CD4-positive, CD25-positive, alpha-beta regulatory T cell (primary cell): ENCODE data around the gene FSTL4. TPM values are rescaled to one million over a fixed set of nuclear protein-coding genes. Genes with fewer than 3 reads are reported as not detected.

Source experiments
- ATAC-seq, 2 donors: fragments of 150-1000 bp; cut with Tn5 transposase; one replicate each; pipeline ENCODE4 v1.10.0; 2021; ENCODE audit warnings: low read depth in 2 of 2, moderate number of reproducible peaks in 2 of 2, moderate library complexity in 1 of 2
- DNase-seq, 3 donors: peaks; one replicate each; pipeline versions ENCODE4 v3.0.0 to v3.0.0-alpha.2; 2012 to 2022; ENCODE audit warnings: mixed read lengths in 1 of 3
- H3K27ac ChIP-seq: one replicate; pipeline ENCODE4 v1.7.0; 2013; ENCODE audit warnings: mild to moderate bottlenecking, low read length; ENCODE audit not compliant: insufficient read depth, poor library complexity, severe bottlenecking
- H3K27me3 ChIP-seq: one replicate; pipeline ENCODE4 v1.7.0; 2013; ENCODE audit warnings: low read length; ENCODE audit not compliant: control insufficient read depth, insufficient read depth
- H3K36me3 ChIP-seq: one replicate; pipeline ENCODE4 v1.7.0; 2013; ENCODE audit warnings: mild to moderate bottlenecking, low read length, moderate library complexity; ENCODE audit not compliant: control insufficient read depth, insufficient read depth
- H3K4me1 ChIP-seq: 2 replicates; pipeline ENCODE4 v1.7.0; 2013; ENCODE audit warnings: mild to moderate bottlenecking, low read length; ENCODE audit not compliant: insufficient read depth, control insufficient read depth, poor library complexity, severe bottlenecking
- H3K4me3 ChIP-seq: one replicate; pipeline ENCODE4 v1.7.0; 2013; ENCODE audit warnings: low read depth, mild to moderate bottlenecking, low read length, moderate library complexity
- H3K9me3 ChIP-seq, 2 experiments: 1 replicate in 1 of 2; 2 replicates in 1 of 2; pipeline ENCODE4 v1.7.0; 2013; ENCODE audit warnings: low read length in 2 of 2, mild to moderate bottlenecking in 1 of 2, moderate library complexity in 1 of 2; ENCODE audit not compliant: control insufficient read depth in 2 of 2
- H3K27ac Mint-ChIP-seq, 3 donors: one replicate each; pipeline ENCODE4 v1.8.0; 2020 to 2022; ENCODE audit warnings: mild to moderate bottlenecking in 3 of 3, mixed read lengths in 3 of 3, moderate library complexity in 2 of 3
- H3K27me3 Mint-ChIP-seq: one replicate; pipeline ENCODE4 v1.8.0; 2022; ENCODE audit warnings: mild to moderate bottlenecking, mixed read lengths
- H3K36me3 Mint-ChIP-seq: one replicate; pipeline ENCODE4 v1.8.0; 2020; ENCODE audit warnings: mixed read lengths
- H3K4me1 Mint-ChIP-seq, 4 donors: one replicate each; pipeline ENCODE4 v1.8.0; 2020 to 2022; ENCODE audit warnings: mixed read lengths in 4 of 4, mild to moderate bottlenecking in 1 of 4
- H3K4me3 Mint-ChIP-seq, 4 donors: one replicate each; pipeline ENCODE4 v1.8.0; 2020 to 2022; ENCODE audit warnings: mild to moderate bottlenecking in 4 of 4, mixed read lengths in 4 of 4, moderate library complexity in 3 of 4
- H3K9me3 Mint-ChIP-seq, 7 donors: one replicate each; pipeline ENCODE4 v1.8.0; 2020 to 2022; ENCODE audit warnings: mixed read lengths in 7 of 7, mild to moderate bottlenecking in 3 of 7, moderate library complexity in 2 of 7
- polyA plus RNA-seq, 4 donors: library from polyadenylated mRNA; unstranded; fragments of 300-500 nt; fragmentation: Illumina TruSeq; gene quantifications; one replicate each; pipeline ENCODE4 v1.2.3, GENCODE V29; 2021
- total RNA-seq: library from RNA; stranded (reverse); gene quantifications from one replicate; pipeline ENCODE4 v1.2.3, GENCODE V29; 2022

The FSTL4 gene
- total and polyA plus RNA-seq, 5 donors from 2014 or later = 0.57 TPM; not detected in 4

GRCh38 chr5:133235696-133236426, 376.5 kb downstream of the FSTL4 start:
- no peaks in the 10 kb centered on the region for H3K4me1 Mint-ChIP-seq
- no peaks in the 10 kb centered on the region for H3K36me3 ChIP-seq
- no peaks in the 10 kb centered on the region for H3K27me3 ChIP-seq
- ATAC-seq = no peak
- no peak overlapping the region for H3K4me3 Mint-ChIP-seq
- H3K4me1 ChIP-seq = no peaks in the 10 kb centered on the region
- peaks cover 7% of the 10 kb centered on the region for H3K27me3 Mint-ChIP-seq
- no peak overlapping the region for H3K27ac Mint-ChIP-seq
- H3K36me3 Mint-ChIP-seq = no peaks in the 10 kb centered on the region
- no peak for DNase-seq
- no peaks in the 10 kb centered on the region for H3K9me3 Mint-ChIP-seq
- H3K27ac ChIP-seq = no peak overlapping the region
- no peaks in the 10 kb centered on the region for H3K9me3 ChIP-seq
- H3K4me3 ChIP-seq = no peak overlapping the region

DNA sequence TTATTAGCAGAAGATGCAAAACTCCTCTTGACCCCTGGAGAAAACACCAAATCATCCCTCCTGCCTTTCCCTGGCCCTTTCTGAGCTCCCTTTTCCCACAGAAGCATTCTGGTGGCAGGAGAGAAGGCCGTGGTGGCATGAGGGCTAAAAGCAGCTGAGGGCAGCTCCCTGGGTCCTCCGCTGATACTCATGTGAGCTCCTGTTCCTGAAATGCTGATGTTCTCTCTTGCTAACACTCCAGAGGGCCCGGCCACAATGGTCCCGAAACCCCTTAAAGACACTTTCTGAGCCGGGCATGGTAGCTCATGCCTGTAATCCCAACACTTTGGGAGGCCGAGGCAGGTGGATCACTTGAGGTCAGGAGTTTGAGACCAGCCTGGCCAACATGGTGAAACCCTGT, 377.4 kb downstream of the FSTL4 start:
- Histone ChIP-seq H3K27me3 (no peaks in the 10 kb centered on the region), H3K4me1 (no peaks in the 10 kb centered on the region), H3K36me3 (no peaks in the 10 kb centered on the region), H3K9me3 (no peaks in the 10 kb centered on the region), H3K27ac (no peak overlapping the region), H3K4me3 (no peak overlapping the region)
- Mint-ChIP-seq H3K4me3 (no peak overlapping the region), H3K4me1 (no peaks in the 10 kb centered on the region), H3K27me3 (peaks cover 7% of the 10 kb centered on the region), H3K36me3 (no peaks in the 10 kb centered on the region), H3K27ac (no peak overlapping the region), H3K9me3 (no peaks in the 10 kb centered on the region)
- DNase-seq = no peak
- no peak for ATAC-seq

- H3K9me3 ChIP-seq = no peaks in the 10 kb centered on the region
Measured at GRCh38 chr5:133234273-133234672, 378.1 kb downstream of the FSTL4 start.

DNA sequence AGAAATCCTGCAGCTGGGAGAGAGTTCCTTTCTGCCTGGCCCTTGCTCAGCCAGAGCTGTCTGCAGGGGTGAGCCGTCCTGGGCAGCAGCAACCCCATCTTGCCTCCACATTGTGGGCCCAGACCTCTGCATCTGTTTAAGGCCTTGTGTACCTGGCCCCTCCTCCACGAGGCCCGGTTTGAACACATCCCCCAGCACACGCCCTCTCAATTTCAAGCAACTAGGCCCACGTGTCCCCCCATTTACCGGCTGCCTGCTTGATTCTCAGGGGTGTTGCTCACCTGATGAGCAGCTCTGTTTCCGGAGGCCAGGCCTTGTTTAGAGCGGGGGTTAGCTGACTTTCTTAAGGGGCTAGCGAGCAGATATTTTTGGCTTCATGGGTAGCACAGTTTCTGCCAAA, 378.7 kb downstream of the FSTL4 start:
- Histone ChIP-seq H3K4me1 (no peaks in the 10 kb centered on the region), H3K4me3 (no peak overlapping the region), H3K27ac (no peak overlapping the region), H3K27me3 (no peaks in the 10 kb centered on the region), H3K36me3 (no peaks in the 10 kb centered on the region), H3K9me3 (no peaks in the 10 kb centered on the region)
- Mint-ChIP-seq H3K4me3 (no peak overlapping the region), H3K27ac (no peak overlapping the region), H3K36me3 (no peaks in the 10 kb centered on the region), H3K27me3 (peaks cover 7% of the 10 kb centered on the region), H3K4me1 (no peaks in the 10 kb centered on the region), H3K9me3 (no peaks in the 10 kb centered on the region)
- ATAC-seq (no peak), DNase-seq (no peak)

More at GRCh38 chr5:133234273-133234672, 378.1 kb downstream of the FSTL4 start:
- Histone ChIP-seq H3K4me1 (no peaks in the 10 kb centered on the region), H3K27me3 (no peaks in the 10 kb centered on the region), H3K36me3 (no peaks in the 10 kb centered on the region), H3K27ac (no peak overlapping the region), H3K4me3 (no peak overlapping the region)
- no peaks in the 10 kb centered on the region for H3K9me3 Mint-ChIP-seq
- no peaks in the 10 kb centered on the region for H3K4me1 Mint-ChIP-seq
- no peak overlapping the region for H3K4me3 Mint-ChIP-seq
- DNase-seq (no peak), ATAC-seq (no peak)
- H3K27ac Mint-ChIP-seq = no peak overlapping the region
- peaks cover 7% of the 10 kb centered on the region for H3K27me3 Mint-ChIP-seq
- H3K36me3 Mint-ChIP-seq = no peaks in the 10 kb centered on the region

DNA sequence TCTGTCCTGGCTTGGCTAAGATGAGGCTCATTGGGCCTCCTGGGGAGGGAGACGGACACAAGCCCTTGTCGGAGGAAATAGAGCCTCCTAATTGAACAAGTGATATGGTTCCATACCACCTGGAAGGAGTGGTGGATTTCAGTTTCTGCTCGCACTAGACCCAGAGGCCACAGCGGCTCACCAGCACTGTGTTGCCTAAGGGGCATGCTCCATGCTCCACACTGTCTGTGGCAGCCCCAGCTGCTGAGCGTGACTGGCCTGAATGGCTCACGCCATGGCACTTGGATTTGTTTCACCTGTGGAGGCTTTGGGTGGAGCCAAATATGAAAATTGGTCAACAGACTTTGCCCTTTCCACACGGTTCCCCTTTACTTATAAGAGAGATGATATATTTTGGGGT, 379.4 kb downstream of the FSTL4 start:
- H3K27ac Mint-ChIP-seq = no peak overlapping the region
- H3K4me3 ChIP-seq = no peak overlapping the region
- no peaks in the 10 kb centered on the region for H3K9me3 ChIP-seq
- no peaks in the 10 kb centered on the region for H3K4me1 ChIP-seq
- ATAC-seq (no peak), DNase-seq (no peak)
- no peak overlapping the region for H3K4me3 Mint-ChIP-seq
- H3K36me3 Mint-ChIP-seq = no peaks in the 10 kb centered on the region
- no peaks in the 10 kb centered on the region for H3K36me3 ChIP-seq
- H3K9me3 Mint-ChIP-seq = no peaks in the 10 kb centered on the region
- peaks cover 7% of the 10 kb centered on the region for H3K27me3 Mint-ChIP-seq
- no peak overlapping the region for H3K27ac ChIP-seq
- no peaks in the 10 kb centered on the region for H3K27me3 ChIP-seq
- no peaks in the 10 kb centered on the region for H3K4me1 Mint-ChIP-seq

DNA sequence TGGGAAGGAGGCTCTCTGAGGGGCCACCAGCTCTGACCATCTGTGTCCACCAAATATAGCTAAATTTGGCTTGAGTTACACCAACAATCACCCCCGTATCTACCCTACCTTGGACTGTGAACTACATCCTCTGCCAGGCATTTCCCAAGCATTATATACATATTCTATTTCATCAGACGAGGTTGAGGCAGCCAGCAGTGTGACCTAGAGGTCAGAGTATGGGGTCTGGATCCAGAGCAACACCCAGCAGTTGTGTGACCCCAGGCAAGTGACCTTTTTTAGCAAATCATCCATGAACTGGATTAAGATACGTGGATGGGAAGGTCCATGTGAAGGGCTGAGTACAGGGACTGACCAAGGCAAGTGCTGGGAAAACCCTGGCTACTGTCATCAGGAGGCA, 379.9 kb downstream of the FSTL4 start:
- no peaks in the 10 kb centered on the region for H3K4me1 ChIP-seq
- no peaks in the 10 kb centered on the region for H3K27me3 ChIP-seq
- DNase-seq (no peak), ATAC-seq (no peak)
- H3K9me3 ChIP-seq = no peaks in the 10 kb centered on the region
- H3K4me1 Mint-ChIP-seq = no peaks in the 10 kb centered on the region
- no peak overlapping the region for H3K4me3 ChIP-seq
- no peaks in the 10 kb centered on the region for H3K36me3 Mint-ChIP-seq
- H3K27me3 Mint-ChIP-seq = peaks cover 9% of the 10 kb centered on the region
- no peaks in the 10 kb centered on the region for H3K9me3 Mint-ChIP-seq
- H3K27ac ChIP-seq = no peak overlapping the region
- no peak overlapping the region for H3K27ac Mint-ChIP-seq
- H3K4me3 Mint-ChIP-seq = no peak overlapping the region
- no peaks in the 10 kb centered on the region for H3K36me3 ChIP-seq

GRCh38 chr5:133232011-133232410, 380.3 kb downstream of the FSTL4 start:
- no peak for DNase-seq
- Mint-ChIP-seq H3K27me3 (peaks cover 13% of the 10 kb centered on the region), H3K36me3 (no peaks in the 10 kb centered on the region)

GRCh38 chr5:133230823-133231578, 381.3 kb downstream of the FSTL4 start:
- H3K27me3 Mint-ChIP-seq = peaks cover 13% of the 10 kb centered on the region
- no peaks in the 10 kb centered on the region for H3K4me1 Mint-ChIP-seq
- no peak overlapping the region for H3K4me3 Mint-ChIP-seq

More at GRCh38 chr5:133232011-133232410, 380.3 kb downstream of the FSTL4 start:
- Histone ChIP-seq H3K9me3 (no peaks in the 10 kb centered on the region), H3K36me3 (no peaks in the 10 kb centered on the region), H3K4me1 (no peaks in the 10 kb centered on the region), H3K27me3 (no peaks in the 10 kb centered on the region), H3K27ac (no peak overlapping the region), H3K4me3 (no peak overlapping the region)
- Mint-ChIP-seq H3K4me1 (no peaks in the 10 kb centered on the region), H3K4me3 (no peak overlapping the region), H3K27ac (no peak overlapping the region), H3K9me3 (no peaks in the 10 kb centered on the region)
- no peak for ATAC-seq

More at GRCh38 chr5:133230823-133231578, 381.3 kb downstream of the FSTL4 start:
- no peaks in the 10 kb centered on the region for H3K36me3 Mint-ChIP-seq
- DNase-seq (no peak), ATAC-seq (no peak)
- Histone ChIP-seq H3K4me3 (no peak overlapping the region), H3K27ac (no peak overlapping the region), H3K4me1 (no peaks in the 10 kb centered on the region), H3K27me3 (no peaks in the 10 kb centered on the region), H3K9me3 (no peaks in the 10 kb centered on the region), H3K36me3 (no peaks in the 10 kb centered on the region)
- no peak overlapping the region for H3K27ac Mint-ChIP-seq
- no peaks in the 10 kb centered on the region for H3K9me3 Mint-ChIP-seq
